Limb (tissue), 2 donors: Measurements from ENCODE around the gene ALDH16A1.
"Not testable (repeated sequence)": the region's sequence is repeated elsewhere in the genome, so short reads cannot be mapped to it uniquely, and the experiment has no call there.

Experiments used
- DNase-seq, 2 donors: peaks; one replicate each; pipeline ENCODE4 v3.0.0-alpha.2; 2016; ENCODE audit errors: extremely low spot score in 2 of 2

ALDH16A1 gene

GRCh38 chr19:49462492-49462891 is 9.5 kb downstream of the ALDH16A1 start:
- no peak for DNase-seq

- peak in 1 of 2 donors; percentile 28 for DNase-seq
These were observed 11.1 kb downstream of the ALDH16A1 start for GRCh38 chr19:49463960-49464740.

GRCh38 chr19:49465371-49465770 is 12.3 kb downstream of the ALDH16A1 start:
- no peak for DNase-seq

- DNase-seq: peak in 1 of 2 donors; percentile 21
These were observed 15.2 kb downstream of the ALDH16A1 start for GRCh38 chr19:49468199-49468598.

GRCh38 chr19:49468746-49469447 is 15.9 kb downstream of the ALDH16A1 start:
- peak; percentile 54 to 66 for DNase-seq

- no peak for DNase-seq
These were observed 17.0 kb downstream of the ALDH16A1 start for GRCh38 chr19:49469828-49470614.

GRCh38 chr19:49470615-49470978 is 17.6 kb downstream of the ALDH16A1 start:
- no peak for DNase-seq

- DNase-seq: no peak
These were observed 19.9 kb downstream of the ALDH16A1 start for GRCh38 chr19:49472936-49473335.

- DNase-seq: not testable (repeated sequence)
These were observed 20.5 kb downstream of the ALDH16A1 start for GRCh38 chr19:49473501-49473867.

- peak in 1 of 2 donors; percentile 80 for DNase-seq
These were observed 21.0 kb downstream of the ALDH16A1 start, which contains the start of gene FLT3LG for GRCh38 chr19:49473868-49474541. FLT3LG (plus strand) TSS chr19:49474215; CDS start chr19:49474640, 425 bp downstream.

- DNase-seq: no peak
These were observed 21.5 kb downstream of the ALDH16A1 start for GRCh38 chr19:49474542-49474924.

- DNase-seq: no peak
These were observed 22.3 kb downstream of the ALDH16A1 start for GRCh38 chr19:49475191-49475917.

- peak; percentile 16 to 77 for DNase-seq
These were observed 23.2 kb downstream of the ALDH16A1 start for GRCh38 chr19:49475995-49476880.

- no peak for DNase-seq
These were observed 27.1 kb downstream of the ALDH16A1 start for GRCh38 chr19:49479975-49480628.

- DNase-seq: no peak
These were observed 28.1 kb downstream of the ALDH16A1 start for GRCh38 chr19:49481020-49481683.

GRCh38 chr19:49486232-49486631 is 33.2 kb downstream of the ALDH16A1 start:
- no peak for DNase-seq

- no peak for DNase-seq
These were observed 33.8 kb downstream of the ALDH16A1 start for GRCh38 chr19:49486710-49487276.
